Measurements from ENCODE around the gene PRKCE.

Gene PRKCE

DNA sequence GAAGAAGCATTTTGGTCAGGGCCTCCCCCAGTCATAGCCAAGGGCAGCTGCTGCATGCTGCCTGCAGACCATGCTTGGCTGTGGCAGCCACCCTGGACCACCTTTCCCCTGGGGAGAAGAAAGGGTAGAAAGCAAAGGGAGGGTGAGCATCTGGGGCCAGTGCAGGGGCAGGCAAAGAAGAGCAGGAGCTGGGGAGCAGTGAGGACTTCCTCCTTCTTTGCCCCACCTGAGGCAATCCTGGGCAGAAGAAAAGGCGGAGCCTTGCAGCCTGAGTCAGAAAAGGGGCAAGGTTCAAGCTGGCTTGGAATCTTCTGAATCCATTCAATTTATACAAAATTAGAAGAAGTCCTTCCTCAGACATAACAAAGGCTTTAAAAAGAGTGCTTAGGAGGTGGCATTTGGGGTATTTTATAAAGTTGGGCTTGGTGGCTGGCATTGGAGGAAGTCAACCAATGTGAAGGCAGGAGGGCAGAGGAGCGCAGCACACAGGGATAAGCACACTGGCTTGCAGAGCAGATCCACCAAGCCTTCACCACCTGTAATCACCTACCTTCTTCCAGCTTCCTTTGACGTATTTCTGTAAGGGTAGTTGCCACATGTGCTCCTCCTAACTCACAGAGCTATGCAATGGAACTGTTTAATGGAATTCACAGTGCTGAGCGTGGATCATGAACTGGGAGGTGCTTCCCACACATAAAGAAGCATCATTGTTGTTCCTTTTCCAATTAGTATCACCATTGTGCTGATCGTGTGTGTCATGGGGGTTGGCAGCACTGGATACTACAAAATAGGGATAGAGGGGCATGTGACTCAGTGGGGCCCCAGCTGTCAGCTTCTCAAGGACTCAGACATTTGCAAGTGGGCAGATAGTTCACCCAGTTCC lies 491.3 kb downstream of the PRKCE start:
- no peak for DNase-seq

DNA sequence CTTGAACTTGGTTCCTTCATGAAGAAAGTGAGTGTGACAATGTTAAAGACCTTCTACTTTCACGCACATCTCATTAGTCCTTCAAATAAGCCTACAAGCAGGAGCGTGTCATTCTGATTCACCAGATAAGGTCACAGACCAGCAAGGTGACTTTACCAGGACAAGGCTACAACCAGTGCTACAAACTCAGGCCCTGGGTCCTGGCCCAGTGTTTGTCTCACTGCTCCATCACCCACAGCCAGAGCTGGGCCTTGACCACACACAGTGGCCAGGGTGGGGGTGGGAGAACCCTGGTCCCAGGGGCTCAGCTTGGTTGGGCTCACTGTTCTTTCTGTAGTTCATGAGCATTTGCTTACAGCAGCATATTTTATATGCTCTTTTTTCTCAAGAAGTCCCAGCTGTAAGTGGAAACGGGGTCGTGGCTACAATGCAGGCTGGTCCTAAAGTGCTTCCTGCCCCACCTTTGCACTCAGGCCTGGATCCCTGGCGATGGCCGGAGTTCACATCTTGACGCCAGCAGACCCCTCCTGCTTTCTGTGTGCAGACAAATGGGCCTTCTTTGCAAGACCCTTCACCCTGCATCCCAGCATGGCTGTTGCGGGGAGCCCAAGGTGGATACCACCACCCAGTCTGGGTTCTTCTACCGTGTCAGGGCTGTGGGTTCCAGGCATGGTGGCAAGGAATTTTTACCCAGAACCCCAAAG lies 492.1 kb downstream of the PRKCE start:
- DNase-seq, result no peak

DNA sequence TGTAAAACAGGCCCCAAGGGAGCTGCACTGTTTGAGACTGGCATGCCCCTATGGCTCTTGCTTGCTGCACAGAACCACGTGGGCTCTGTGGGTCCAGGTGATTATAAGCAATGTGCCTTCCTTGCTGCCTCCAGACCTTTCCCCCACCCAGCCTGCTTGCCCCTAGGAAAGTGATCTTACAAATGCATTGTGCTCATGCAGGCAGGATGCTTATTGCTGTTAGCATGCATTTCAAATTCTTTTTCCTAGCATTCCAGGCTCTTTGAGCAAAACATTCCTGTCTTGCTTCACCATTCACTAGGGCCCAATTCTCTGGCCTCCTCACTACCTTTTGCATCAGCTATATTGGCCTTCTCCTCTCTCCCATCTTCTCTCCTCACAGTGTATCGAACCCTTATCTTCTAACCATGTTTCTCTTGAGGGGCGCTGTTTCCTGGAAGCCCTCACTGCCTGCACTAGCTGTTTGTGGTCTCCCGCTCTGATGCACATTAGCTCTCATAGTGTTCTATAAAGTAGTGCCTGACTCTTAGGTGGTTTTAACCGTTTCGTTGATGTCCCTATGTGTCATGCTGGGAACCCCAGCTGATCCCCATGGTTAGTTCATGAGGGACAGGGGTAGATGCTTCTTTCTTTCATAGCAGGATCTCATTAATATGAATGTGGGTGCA lies 492.8 kb downstream of the PRKCE start:
- peak; percentile 3 for DNase-seq

DNA sequence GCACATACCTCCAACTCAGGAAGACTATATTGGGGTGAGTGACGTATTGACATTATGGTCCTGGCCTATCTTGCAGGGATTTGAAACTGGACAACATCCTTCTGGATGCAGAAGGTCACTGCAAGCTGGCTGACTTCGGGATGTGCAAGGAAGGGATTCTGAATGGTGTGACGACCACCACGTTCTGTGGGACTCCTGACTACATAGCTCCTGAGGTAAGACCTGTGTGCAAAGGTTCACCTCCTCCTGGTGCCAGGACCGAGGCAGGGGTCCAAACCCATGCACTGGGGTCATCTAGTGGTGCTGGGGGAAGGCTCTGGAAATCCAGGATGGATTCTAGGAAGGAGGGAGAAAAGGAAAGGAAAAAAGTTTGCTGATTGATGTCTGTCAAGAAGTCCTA lies 493.5 kb downstream of the PRKCE start:
- no peak for DNase-seq

DNA sequence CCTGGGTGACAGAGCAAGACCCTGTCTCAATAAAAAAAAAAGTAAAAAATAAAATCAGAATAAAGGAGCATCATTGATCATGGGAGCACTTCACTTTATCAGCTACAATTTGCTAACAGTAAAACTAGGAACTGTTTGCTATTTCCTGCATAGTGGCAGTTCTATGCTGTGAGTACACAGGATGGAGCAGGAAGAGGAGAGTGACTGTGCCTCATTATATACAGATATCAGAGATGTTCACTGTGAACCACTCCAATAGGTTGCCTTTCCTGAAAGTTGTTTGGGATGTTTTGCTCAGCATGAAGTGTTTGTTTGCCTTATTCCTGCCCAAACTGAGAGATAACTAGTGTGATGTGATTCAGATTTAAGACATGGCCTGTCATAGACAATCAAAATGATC lies 494.4 kb downstream of the PRKCE start:
- DNase-seq, result no peak

DNA sequence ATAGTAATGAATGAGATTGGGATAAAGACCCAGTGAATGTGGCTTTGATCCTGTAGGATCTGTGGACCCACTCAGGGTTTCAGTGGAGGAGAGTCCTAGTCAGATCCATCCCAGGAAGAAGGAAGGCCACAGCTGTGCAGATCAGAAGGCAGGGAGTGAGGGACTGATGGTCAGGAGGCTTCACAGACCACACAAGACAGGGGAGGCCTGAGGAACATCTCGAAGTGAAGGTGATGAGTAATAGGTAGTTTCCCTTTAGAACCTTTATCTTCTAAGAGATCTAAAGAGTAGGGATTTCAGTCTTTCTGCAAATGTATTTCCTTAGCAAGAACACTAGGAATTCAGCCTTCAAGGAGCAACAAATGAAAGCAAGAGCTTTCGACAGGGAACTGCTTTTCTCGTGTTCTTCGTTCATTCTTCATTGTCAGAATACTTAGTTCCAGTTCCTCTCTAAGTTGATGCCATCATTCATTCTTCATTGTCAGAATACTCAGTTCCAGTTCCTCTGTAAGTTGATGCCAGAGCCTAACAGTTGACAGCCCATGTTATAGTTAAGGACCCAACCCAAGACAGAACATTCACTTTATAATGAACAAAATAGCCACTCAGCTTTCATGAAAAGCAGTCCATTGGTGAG lies 495.5 kb downstream of the PRKCE start:
- no peak for DNase-seq

DNA sequence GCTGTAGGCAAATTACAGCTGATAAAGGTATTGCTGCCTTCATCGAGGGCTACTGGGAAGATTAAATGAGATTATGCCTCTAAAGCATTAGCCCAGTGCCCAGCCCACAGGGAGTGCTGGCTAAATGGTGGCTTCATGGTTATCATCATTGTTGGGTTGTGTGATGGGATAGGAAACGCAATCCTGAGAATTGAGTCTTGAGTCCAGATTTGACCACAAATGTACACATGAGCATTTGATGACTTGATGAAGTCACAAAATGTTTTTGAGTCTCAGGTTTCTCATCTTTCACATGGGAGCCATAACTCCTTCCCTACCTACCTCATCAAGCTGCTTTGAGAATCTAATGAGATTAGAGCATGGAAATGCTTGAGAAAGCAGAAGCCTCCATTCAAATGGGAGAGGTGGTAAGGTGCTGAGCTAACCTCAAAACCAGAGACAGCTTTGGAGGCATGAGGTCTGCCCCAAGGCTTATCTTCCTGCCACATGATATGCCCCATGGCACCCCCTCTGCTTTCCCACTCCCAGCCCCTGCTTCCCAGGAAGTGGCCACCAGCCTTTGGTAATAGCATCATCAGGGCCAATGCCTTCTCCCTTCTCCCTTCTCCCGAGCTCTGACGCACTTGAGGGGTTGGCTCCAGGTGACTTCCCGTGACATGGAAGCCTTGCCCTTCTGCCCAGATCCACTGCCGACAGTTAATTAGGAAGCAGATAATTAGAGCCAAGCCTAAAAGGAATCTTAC lies 496.3 kb downstream of the PRKCE start:
- no peak for DNase-seq

DNA sequence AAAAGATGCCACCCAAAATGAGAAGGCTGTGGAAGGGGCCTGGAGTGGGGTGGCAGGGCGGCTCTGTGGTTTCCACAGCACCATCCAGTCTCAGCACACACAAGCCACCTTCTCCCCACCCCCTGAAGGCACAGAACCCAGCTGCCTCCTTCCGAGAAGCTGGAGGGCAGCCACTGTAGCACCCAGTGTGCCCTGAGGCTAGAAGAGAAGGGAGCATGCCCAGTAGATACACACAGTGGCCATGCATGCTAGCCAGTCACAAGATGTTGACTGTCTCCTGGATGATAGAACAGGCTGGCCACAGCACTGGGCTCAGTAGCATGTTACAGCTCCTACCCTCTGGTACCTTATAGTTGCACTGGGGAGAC lies 496.9 kb downstream of the PRKCE start:
- DNase-seq, result no peak

DNA sequence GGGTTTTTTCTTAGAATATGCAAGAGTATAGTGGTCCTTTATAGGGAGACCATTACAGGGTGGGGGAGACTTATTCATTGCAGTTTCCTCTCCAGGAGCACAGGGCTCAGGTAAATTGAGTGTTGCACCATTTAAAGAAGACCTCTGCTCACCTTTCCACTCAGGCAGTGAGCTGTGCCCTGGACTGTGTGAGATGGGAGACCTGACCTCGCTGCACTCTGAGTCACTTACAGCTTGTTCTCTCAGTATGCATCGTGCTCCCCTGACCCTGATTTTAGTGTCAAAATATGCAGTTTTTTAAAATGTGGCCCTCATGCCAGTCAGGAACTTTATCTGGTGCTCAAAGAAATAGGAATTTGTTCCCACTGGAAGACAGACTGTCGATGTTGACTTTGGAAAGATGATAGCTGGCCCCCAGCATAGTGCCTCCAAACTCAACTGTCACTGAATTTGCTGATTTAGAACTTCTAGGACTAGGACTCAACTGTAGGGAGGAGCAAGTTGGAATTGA lies 499.0 kb downstream of the PRKCE start:
- no peak for DNase-seq

DNA sequence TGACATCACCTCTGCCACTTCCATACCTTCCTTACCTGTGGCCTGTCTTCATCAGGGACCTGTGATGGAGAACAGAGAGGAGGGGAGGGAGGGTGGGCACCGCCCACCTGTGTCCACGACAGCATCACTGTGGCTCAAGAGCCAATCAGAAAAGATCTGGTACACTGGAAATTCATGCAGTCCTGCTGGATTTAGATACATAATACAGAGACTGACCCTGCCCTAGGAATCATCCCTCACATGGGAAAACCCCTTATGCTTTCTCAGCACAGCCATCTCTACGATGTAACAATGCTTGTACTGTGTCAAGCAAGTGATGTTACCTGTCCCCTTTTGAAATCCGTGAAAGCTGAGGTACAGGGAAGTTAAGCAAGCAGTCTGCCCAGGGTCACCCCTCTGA lies 500.1 kb downstream of the PRKCE start:
- no peak for DNase-seq

DNA sequence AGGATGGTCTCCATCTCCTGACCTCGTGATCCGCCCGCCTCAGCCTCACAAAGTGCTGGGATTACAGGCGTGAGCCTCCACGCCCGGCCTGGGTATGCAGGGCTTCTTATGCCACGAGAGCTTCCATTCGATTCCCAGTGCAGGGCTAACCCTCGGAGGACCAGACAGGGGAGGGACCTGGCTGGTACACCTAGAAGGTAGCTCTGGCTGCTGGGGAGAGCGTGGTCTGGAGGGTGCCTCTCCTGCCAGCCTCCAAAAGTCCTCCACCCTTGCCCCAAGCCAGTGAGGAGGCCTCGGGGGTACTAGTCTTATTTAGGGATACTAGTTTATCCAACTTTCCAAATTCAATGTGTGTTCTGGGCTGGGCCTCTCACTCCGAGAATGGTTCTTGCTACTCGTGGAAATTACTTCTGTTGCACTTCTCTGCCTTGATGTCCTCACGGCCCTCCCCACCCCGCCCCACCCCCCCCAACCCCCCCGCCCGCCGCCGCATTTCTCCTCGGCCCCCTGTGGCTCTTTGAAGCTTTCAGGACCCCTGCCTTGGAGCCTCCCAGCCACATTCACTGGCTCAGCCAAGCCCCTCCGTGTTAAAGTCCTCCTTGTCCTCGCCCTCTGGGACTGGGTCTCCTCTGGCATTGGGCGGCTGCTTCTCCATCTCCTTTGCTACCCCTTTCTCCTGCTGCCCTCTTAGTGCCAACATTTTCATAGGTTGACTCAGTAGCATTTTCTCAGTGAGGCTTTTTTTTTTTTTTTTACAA lies 502.7 kb downstream of the PRKCE start:
- DNase-seq, result no peak

DNA sequence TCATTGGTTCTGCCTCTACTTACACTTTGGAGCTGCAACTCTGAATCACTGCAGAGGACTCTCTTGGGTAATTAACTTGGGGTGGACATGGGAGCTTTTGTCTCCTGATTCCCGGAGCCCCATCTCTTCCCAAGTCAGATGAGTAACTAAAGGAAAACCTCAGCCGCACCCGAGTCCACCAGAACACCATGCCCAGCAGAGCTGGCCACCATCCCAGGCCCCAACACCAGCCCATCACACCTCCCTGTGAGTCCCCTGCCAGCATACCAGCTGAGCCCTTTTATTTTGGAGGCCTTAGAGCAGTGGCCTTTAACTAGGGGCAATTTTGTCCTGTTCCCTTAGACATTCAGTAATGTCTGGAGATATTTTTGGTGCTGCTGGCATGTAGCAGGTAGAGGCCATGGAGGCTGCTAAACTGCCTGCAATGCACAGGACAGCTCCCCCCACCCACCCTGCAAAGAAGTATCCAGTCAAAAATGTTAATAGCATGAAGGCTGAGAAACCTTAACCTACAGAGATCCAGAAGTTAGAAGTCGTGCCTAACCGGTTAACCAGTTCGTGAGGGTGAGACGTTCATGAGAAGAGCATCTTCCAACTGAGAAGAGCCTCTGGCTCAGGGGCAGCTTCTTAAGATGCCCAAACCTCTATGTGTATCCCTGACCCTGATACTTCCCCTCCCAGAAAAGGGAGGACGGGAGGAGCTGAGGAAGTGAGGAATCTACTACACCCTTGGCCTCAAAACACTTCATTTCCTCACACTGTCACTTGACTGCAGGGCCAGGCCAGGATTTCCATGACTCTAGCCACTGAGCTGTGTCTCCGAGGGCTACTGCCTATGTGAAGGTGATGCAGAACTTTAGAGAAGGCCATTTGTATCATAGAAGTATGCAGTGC lies 505.8 kb downstream of the PRKCE start:
- DNase-seq, result no peak

DNA sequence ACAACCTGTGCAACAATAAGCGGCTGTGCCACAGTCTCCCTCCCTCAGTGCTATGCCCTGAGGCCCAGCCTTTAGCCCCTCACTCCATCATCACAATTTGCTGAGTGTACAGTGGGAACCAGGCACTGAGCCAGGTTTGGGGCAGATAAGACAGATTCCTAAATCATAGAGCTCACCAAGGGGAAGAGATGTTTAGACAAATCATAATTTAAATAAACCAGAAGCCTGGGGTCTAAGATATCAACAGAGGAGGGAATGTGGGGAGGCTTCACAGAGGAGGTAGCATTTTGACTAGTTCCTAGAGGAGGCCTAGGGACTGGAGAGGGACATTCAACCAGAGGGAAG lies 506.5 kb downstream of the PRKCE start:
- no peak for DNase-seq

DNA sequence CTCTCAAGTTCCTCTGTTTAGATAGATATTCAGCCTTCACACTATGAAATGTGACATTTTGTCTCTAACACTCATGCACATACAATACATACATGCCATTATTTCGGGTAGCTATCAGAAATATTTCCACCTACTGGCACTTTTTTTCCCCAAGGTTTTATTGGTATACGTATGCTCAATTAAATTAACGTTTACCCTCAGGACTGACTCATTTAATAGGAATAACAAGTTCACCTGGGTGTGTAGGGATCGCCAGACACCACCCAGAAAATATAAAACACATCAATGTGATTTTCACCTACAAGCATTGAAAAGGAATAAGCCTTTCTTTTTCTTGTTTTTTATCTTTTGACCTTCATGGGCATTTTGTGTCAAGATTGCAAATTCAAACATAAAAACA lies 507.2 kb downstream of the PRKCE start:
- DNase-seq, result no peak

DNA sequence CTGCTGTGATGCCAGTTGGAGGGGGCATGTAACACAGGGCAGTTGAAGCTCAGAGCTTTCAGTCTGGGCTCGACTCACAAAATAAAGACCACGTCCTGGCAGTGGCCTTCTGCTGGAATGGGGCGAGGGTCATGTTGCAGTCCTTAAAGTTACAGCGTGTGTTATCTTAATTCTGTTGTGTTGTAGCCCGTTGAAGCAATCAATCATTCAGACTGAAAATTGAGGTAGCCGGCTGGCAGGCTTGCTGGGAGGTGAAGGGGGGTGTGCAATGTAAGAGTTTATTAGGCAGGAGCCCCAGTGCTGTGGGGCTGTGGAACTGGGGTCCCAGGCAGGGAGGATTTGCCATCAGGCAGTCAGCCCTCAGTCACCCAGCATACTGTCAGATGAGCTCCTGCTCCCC lies 508.9 kb downstream of the PRKCE start:
- DNase-seq, result no peak

DNA sequence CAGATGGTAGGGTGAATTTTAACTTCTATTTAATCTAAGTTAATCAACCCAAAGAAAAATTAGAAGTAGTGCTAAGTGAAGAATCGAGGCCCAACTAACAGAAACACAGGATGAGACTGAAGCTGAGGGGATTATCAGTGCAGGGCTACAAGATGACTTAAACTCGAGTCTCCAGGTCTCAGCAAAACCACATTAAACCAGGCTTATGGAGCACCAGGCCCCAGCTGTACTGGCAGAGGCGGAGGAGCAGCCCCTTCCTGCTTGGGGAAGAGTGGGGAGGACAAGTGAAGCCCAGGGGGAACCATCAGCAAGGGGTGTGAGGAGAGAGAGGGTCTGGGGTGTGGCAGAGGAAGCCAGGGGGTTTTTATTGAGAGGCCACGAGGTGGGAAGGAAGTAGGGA lies 509.8 kb downstream of the PRKCE start:
- DNase-seq, result no peak

DNA sequence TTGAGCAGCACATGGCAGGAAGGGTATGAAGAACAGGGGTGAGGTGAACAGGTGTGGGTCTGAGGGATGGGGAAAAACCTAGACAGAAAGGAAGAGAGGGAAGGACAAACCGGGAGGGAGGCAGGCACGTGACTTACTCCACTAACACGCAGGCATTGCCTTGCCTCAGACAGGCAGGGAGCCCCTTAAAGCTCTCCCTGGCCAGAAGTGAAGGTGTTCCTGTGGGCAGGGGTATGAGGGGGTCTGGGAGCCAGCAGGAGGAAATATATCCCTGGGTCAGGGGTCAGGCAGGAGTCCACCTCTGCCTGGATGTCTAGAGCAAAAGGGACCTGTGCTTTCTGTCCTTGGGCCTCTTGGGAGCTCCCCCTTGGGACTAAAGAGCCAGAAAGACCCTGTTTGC lies 510.4 kb downstream of the PRKCE start:
- no peak for DNase-seq

DNA sequence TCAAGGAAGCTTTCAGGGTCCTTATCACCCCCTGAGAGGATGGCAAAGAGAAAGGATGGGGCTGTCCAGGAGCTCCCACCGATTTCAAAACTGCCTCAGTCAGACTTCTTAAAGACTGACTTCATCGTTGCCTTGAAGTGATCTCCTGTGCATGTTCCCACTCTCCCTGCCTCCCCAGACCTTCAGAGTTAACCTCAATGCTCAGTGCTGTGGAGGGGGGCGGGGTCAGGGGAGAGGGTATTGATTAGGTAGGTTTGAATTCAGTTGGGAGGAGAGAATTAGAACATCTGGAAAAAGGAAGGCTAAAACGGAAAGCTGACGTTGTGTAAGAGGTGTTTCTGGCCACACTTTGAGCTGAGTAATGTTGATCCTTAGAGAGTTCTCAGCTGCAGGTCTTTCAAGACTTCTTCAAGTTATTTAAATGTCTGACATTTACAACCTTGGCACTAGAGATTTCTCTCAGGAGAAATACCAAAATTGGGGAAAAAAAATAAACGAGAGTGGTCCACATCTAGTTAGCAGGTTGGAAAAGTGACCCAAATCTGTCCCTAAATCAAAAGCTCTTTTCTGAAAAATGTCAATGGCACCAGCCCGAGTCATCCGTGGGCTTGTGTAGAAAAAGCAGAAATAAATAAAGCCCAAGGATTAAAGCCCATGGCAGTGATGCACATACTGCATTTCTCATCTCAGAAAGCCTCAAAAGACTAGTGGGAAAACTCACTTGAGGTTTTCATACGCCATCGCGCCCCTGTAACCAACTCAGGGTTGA lies 511.0 kb downstream of the PRKCE start:
- no peak for DNase-seq

DNA sequence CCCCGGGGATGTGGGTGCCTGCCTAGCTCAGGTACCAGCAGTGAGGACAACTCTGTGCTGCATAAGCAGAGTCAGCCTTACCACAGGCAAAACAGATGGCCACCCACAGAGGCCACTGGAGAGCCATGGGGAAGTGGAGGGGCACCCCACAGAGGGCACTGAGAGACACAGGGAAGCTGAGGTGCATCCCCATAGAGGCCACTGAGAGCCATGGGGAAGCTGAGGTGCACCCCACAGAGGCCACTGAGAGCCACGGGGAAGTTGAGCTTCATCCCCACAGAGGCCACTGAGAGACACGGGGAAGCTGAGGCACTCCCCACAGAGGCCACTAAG lies 511.6 kb downstream of the PRKCE start:
- no peak for DNase-seq

Measured in stimulated activated CD4-positive, alpha-beta T cell treated with anti-CD3 and anti-CD28 coated beads, Interleukin-15, amount 100 ng/mL, for 24 hours (primary cell).